C4-2B (cell line): ENCODE data around the gene RAB36.

Experiments used
- CTCF ChIP-seq: fragments of 450-650 bp; conservative IDR thresholded peaks from 2 replicates; pipeline ENCODE4 v1.5.1; 2017; ENCODE audit warnings: mild to moderate bottlenecking
- ZFX ChIP-seq: fragments of 450-650 bp; IDR thresholded peaks from 2 replicates; pipeline ENCODE4 v1.6.1; 2017

- TF ChIP-seq CTCF (no peak), ZFX (no peak)
These were observed 40.0 kb upstream of the RAB36 start for GRCh38 chr22:23105304-23105703.
